ENCODE measurements around the gene SERINC5.
A peak's percentile ranks its signal among the peaks of the same experiment; 100 is the strongest.

Gene SERINC5

GRCh38 chr5:80127116-80127552, 128.7 kb downstream of the SERINC5 start:
- DNase-seq (ENCODE audit: low read depth, low spot score): no peak
- TF ChIP-seq CTCF (IDR thresholded peaks at IDR 0.05; ENCODE audit: insufficient read depth, low read length, missing control alignments): no peak

GRCh38 chr5:80125962-80126480, 129.8 kb downstream of the SERINC5 start:
- ChIA-PET POLR2A (interaction anchor here (1.1 kb wide), 1 partner anchor 130 kb away, joined by 5 read pairs; the partner anchor contains the start of gene SERINC5), CTCF (interaction anchor here (0.8 to 1.9 kb wide), 7 partner anchors 9 to 181 kb away, joined by 3 to 7 read pairs (median 3); no protein-coding TSS in a partner anchor)
- no peak for TF ChIP-seq CTCF (IDR thresholded peaks at IDR 0.05; ENCODE audit: insufficient read depth, low read length, missing control alignments)
- no peak overlapping the region for H3K4me3 ChIP-seq (ENCODE audit: low read depth, low read length)
- DNase-seq (ENCODE audit: low read depth, low spot score): peak; percentile 76

More at GRCh38 chr5:80127116-80127552, 128.7 kb downstream of the SERINC5 start:
- ChIA-PET POLR2A (no interaction called here), CTCF (interaction anchor here (0.7 to 1.9 kb wide), 3 partner anchors 9 to 119 kb away, joined by 3 to 4 read pairs (median 3); no protein-coding TSS in a partner anchor)
- H3K4me3 ChIP-seq (ENCODE audit: low read depth, low read length): no peak overlapping the region

- no peak overlapping the region for H3K4me3 ChIP-seq (ENCODE audit: low read depth, low read length)
- ChIA-PET POLR2A (no interaction called here), CTCF (interaction anchor here (0.8 to 1.9 kb wide), 6 partner anchors 9 to 182 kb away, joined by 3 to 7 read pairs (median 4); no protein-coding TSS in a partner anchor)
- no peak for DNase-seq (ENCODE audit: low read depth, low spot score)
- no peak for TF ChIP-seq CTCF (IDR thresholded peaks at IDR 0.05; ENCODE audit: insufficient read depth, low read length, missing control alignments)
Observed at GRCh38 chr5:80125022-80125961, 130.6 kb downstream of the SERINC5 start.

GRCh38 chr5:80124121-80124918, 131.5 kb downstream of the SERINC5 start:
- H3K4me3 ChIP-seq (ENCODE audit: low read depth, low read length): no peak overlapping the region
- ChIA-PET CTCF (no interaction called here), POLR2A (no interaction called here)
- DNase-seq (ENCODE audit: low read depth, low spot score): no peak
- no peak for TF ChIP-seq CTCF (IDR thresholded peaks at IDR 0.05; ENCODE audit: insufficient read depth, low read length, missing control alignments)

GRCh38 chr5:80122579-80122978, 133.3 kb downstream of the SERINC5 start:
- TF ChIP-seq CTCF (IDR thresholded peaks at IDR 0.05; ENCODE audit: insufficient read depth, low read length, missing control alignments): no peak
- CTCF ChIA-PET: interaction anchor here (1.1 kb wide), 1 partner anchor 18 kb away, joined by 3 read pairs; no protein-coding TSS in a partner anchor
- H3K4me3 ChIP-seq (ENCODE audit: low read depth, low read length): no peak overlapping the region
- no peak for DNase-seq (ENCODE audit: low read depth, low spot score)
- POLR2A ChIA-PET: no interaction called here
